Heart left ventricle (tissue), 13 donors: ENCODE measurements around the gene MATN1.

Experiments
- CTCF ChIP-seq, 12 donors: fragments of 200-600 bp; sonication (generic) in 4 of 12; IDR thresholded peaks; one replicate each; pipeline versions ENCODE4 v1.5.0 to v1.8.0; 2018 to 2022; ENCODE audit warnings: antibody characterized with exemption in 12 of 12, mild to moderate bottlenecking in 5 of 12
- POLR2A ChIP-seq, 2 donors: fragments of 450-650 bp; IDR thresholded peaks; one replicate each; pipeline ENCODE4 v1.6.1; 2017; ENCODE audit warnings: antibody characterized with exemption in 2 of 2, mild to moderate bottlenecking in 2 of 2, moderate library complexity in 2 of 2
- donor health status: ischemic (EF 13 %, LVEDD 7.1; RV severe dilation, severe dysfunction).
- donor health status: DM: no; HTN: yes; CAD: no.
- donor health status: DM: no; HTN: no; CAD: no.
- donor health status: ischemic (EF 25% LVEDD 6.9; RV normal size, moderate dysfunction).
- donor health status: ischemic (EF 25% LVEDD 5.7; RV mildly dilated, moderate dysfunction).
- donor health status: ischemic (EF 35%, LVEDD 5.7; RV mildly dilated, moderate dysfunction).
- donor health status: nonischemic (EF 11% LVEDD 7.7; RV severe dilation, severe dysfunction).
- donor health status: DM: yes; HTN: yes; CAD: no.
- donor health status: PGD.
- donor health status: ischemic (EF 29% LVEDD 5.4; RV normal size, mild dysfunction).
- donor health status: nonischemic (EF 23%, LVEDD 6.1; RV moderate dilation, normal function).

GRCh38 chr1:30727824-30728223, 4.4 kb upstream of the MATN1 start:
- TF ChIP-seq CTCF (IDR thresholded peaks at IDR 0.05): no peak
- no peak for TF ChIP-seq POLR2A (IDR thresholded peaks at IDR 0.05)
